Measurements from ENCODE around the gene AGPAT3.
A peak's percentile ranks its signal among the peaks of the same experiment; 100 is the strongest.
"Not testable (repeated sequence)": the region's sequence is repeated elsewhere in the genome, so short reads cannot be mapped to it uniquely, and the experiment has no call there.

The AGPAT3 gene

GRCh38 chr21:43835050-43835449 lies 30.0 kb upstream of the AGPAT3 start:
- DNase-seq = no peak

GRCh38 chr21:43835861-43836260 lies 29.2 kb upstream of the AGPAT3 start:
- DNase-seq = no peak

- no peak for DNase-seq
Measured at GRCh38 chr21:43836616-43837015, 28.4 kb upstream of the AGPAT3 start.

- DNase-seq = no peak
Measured at GRCh38 chr21:43840259-43840658, 24.8 kb upstream of the AGPAT3 start.

- no peak for DNase-seq
Measured at GRCh38 chr21:43842742-43843141, 22.3 kb upstream of the AGPAT3 start.

GRCh38 chr21:43844906-43845305 lies 20.1 kb upstream of the AGPAT3 start:
- not testable (repeated sequence) for DNase-seq

GRCh38 chr21:43845386-43845785 lies 19.6 kb upstream of the AGPAT3 start:
- DNase-seq = no peak

- DNase-seq = no peak
Measured at GRCh38 chr21:43846430-43846829, 18.6 kb upstream of the AGPAT3 start.

GRCh38 chr21:43847301-43847700 lies 17.7 kb upstream of the AGPAT3 start:
- peak; percentile 99 to 100 for DNase-seq

- no peak for DNase-seq
Measured at GRCh38 chr21:43848771-43849170, 16.3 kb upstream of the AGPAT3 start.

- DNase-seq = no peak
Measured at GRCh38 chr21:43849532-43850299, 15.3 kb upstream of the AGPAT3 start.

- no peak for DNase-seq
Measured at GRCh38 chr21:43850728-43851295, 14.2 kb upstream of the AGPAT3 start.

GRCh38 chr21:43851593-43851992 lies 13.4 kb upstream of the AGPAT3 start:
- DNase-seq = peak; percentile 75 to 87

- DNase-seq = peak in 1 of 2 experiments; percentile 73
Measured at GRCh38 chr21:43853851-43854772, 10.9 kb upstream of the AGPAT3 start.

GRCh38 chr21:43854773-43855633 lies 10.0 kb upstream of the AGPAT3 start:
- no peak for DNase-seq

- no peak for DNase-seq
Measured at GRCh38 chr21:43855955-43856354, 9.1 kb upstream of the AGPAT3 start.

GRCh38 chr21:43858806-43859648 lies 6.0 kb upstream of the AGPAT3 start:
- no peak for DNase-seq

GRCh38 chr21:43859747-43860214 lies 5.2 kb upstream of the AGPAT3 start:
- peak in 1 of 2 experiments; percentile 24 for DNase-seq

GRCh38 chr21:43861706-43862105 lies 3.3 kb upstream of the AGPAT3 start:
- no peak for DNase-seq

- peak in 1 of 2 experiments; percentile 26 for DNase-seq
Measured at GRCh38 chr21:43864313-43864961, 586 bp upstream of the AGPAT3 start.

Data from NCI-H524 (cell line).